ENCODE results near the gene SLC6A15. TPM values are rescaled to one million over a fixed set of nuclear protein-coding genes. Genes with fewer than 3 reads are reported as not detected.

SLC6A15 gene
- polyA plus RNA-seq, 1 of the 3 experiments (the other 2 are of a cell fraction): 0.76 TPM

DNA sequence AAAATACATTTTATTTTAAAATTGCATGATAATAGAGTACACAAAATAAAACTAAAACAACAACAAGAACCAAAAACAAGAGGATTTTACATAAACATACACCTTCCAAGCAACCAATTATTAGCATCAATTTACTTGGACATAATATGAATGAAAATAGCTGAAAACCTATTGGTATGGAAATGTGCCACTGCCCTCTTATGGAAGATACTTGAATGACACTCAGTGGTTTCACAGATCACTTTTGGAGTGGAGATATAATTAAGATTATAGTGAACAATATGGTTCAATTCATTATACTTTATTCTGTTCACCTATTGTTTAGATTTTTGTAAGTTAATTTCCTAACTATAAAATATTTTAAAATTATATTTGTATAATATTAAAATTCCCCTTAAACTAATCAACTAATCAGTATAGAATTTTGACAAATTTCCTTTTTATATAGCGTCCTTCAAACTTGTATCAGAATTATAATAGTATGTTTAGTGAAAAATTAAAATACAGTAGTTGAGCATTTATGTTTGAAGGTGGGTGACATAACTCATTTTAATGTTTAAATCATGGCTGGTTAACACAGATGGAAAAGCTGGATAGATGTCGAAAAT lies 70.1 kb downstream of the SLC6A15 start:
- H3K4me1 ChIP-seq (ENCODE audit: control insufficient read depth in 1 of 2, insufficient read depth in 2 of 2, low read depth in 1 of 2, low read length in 1 of 2): no peaks in the 10 kb centered on the region
- TF ChIP-seq TCF12 (IDR thresholded peaks at IDR 0.05) (no peak), RAD21 (IDR thresholded peaks at IDR 0.05; ENCODE audit: low read length) (peak; percentile 96), RXRA (IDR thresholded peaks at IDR 0.05; ENCODE audit: borderline replicate concordance, low read depth) (no peak), CHD2 (IDR thresholded peaks at IDR 0.05; ENCODE audit: low read length, partially characterized antibody) (no peak), SMC3 (IDR thresholded peaks at IDR 0.05; ENCODE audit: low read depth, low read length) (peak; percentile 76), NRF1 (IDR thresholded peaks at IDR 0.05; ENCODE audit: low read depth, low read length) (no peak)
- TF ChIP-seq, protein P1, sequence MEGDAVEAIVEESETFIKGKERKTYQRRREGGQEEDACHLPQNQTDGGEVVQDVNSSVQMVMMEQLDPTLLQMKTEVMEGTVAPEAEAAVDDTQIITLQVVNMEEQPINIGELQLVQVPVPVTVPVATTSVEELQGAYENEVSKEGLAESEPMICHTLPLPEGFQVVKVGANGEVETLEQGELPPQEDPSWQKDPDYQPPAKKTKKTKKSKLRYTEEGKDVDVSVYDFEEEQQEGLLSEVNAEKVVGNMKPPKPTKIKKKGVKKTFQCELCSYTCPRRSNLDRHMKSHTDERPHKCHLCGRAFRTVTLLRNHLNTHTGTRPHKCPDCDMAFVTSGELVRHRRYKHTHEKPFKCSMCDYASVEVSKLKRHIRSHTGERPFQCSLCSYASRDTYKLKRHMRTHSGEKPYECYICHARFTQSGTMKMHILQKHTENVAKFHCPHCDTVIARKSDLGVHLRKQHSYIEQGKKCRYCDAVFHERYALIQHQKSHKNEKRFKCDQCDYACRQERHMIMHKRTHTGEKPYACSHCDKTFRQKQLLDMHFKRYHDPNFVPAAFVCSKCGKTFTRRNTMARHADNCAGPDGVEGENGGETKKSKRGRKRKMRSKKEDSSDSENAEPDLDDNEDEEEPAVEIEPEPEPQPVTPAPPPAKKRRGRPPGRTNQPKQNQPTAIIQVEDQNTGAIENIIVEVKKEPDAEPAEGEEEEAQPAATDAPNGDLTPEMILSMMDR (IDR thresholded peaks at IDR 0.05): peak; percentile 91
- TF ChIP-seq, protein P2, sequence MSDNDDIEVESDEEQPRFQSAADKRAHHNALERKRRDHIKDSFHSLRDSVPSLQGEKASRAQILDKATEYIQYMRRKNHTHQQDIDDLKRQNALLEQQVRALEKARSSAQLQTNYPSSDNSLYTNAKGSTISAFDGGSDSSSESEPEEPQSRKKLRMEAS (IDR thresholded peaks at IDR 0.05; ENCODE audit: low read depth): no peak
- H3K9ac ChIP-seq: no peak overlapping the region
- no peak overlapping the region for H3K4me2 ChIP-seq
- peak; percentile 32 for DNase-seq
- H3K9me3 ChIP-seq: no peaks in the 10 kb centered on the region
- no peak overlapping the region for H3K27ac ChIP-seq (ENCODE audit: low read depth in 2 of 2, low read length in 1 of 2)
- CTCF ChIA-PET: interaction anchor here (0.6 to 2.0 kb wide), 14 partner anchors 10 to 1015 kb away, joined by 3 to 7 read pairs (median 4); no protein-coding TSS in a partner anchor
- no peak overlapping the region for H2AFZ ChIP-seq (ENCODE audit: low read depth)
- no peaks in the 10 kb centered on the region; the same call in 1 of the 2 replicates for H3K79me2 ChIP-seq (ENCODE audit: insufficient read depth)
- no peaks in the 10 kb centered on the region for H3K9me2 ChIP-seq
- H3K4me3 ChIP-seq (ENCODE audit: low read depth in 2 of 2, low read length in 1 of 2): no peak overlapping the region; a peak in 1 of 4 replicates
- no peaks in the 10 kb centered on the region for H3F3A ChIP-seq (replicated peaks; ENCODE audit: insufficient read depth)
- POLR2A ChIA-PET: no interaction called here
- no peaks in the 10 kb centered on the region for H3K27me3 ChIP-seq (ENCODE audit: insufficient read depth)
- H4K20me1 ChIP-seq (ENCODE audit: insufficient read depth): no peaks in the 10 kb centered on the region
- 96% methylated on average over 2 of the region's 2 CpGs for WGBS (ENCODE audit: low lambda C conversion rate)
- H3K36me3 ChIP-seq (replicated peaks in 1 of 2; ENCODE audit: control insufficient read depth in 1 of 2, insufficient read depth in 2 of 2, low read length in 1 of 2): no peaks in the 10 kb centered on the region

DNA sequence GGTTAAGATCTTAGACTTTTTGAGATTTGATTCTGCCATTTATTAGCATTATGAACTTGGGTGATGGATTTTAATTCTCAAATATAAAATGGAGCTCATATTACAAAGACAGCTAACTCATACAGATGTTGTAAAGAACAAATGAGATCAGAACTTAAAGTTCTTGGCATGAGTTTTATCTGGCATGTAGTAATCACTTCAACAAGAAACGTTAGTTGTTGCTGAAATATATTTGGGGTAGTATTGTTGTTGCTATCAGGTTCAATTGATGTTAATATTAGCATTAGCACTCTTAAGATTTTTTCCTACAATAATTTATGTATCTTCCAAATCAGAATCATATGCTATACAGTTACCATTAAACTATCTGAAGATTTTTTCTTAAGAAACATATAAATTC lies 71.0 kb downstream of the SLC6A15 start:
- CTCF ChIA-PET: interaction anchor here (1.0 to 2.0 kb wide), 6 partner anchors 9 to 1014 kb away, joined by 3 to 7 read pairs (median 6); no protein-coding TSS in a partner anchor
- H3K4me1 ChIP-seq (ENCODE audit: control insufficient read depth in 1 of 2, insufficient read depth in 2 of 2, low read depth in 1 of 2, low read length in 1 of 2): no peaks in the 10 kb centered on the region
- POLR2A ChIA-PET: no interaction called here

More for the DNA sequence above, 71.0 kb downstream of the SLC6A15 start:
- no peaks in the 10 kb centered on the region for H3F3A ChIP-seq (replicated peaks; ENCODE audit: insufficient read depth)
- no peaks in the 10 kb centered on the region for H3K27me3 ChIP-seq (ENCODE audit: insufficient read depth)
- H3K36me3 ChIP-seq (replicated peaks in 1 of 2; ENCODE audit: control insufficient read depth in 1 of 2, insufficient read depth in 2 of 2, low read length in 1 of 2): no peaks in the 10 kb centered on the region
- H4K20me1 ChIP-seq (ENCODE audit: insufficient read depth): no peaks in the 10 kb centered on the region
- TF ChIP-seq POLR2AphosphoS5 (IDR thresholded peaks at IDR 0.05; ENCODE audit: low read depth, low read length): no peak
- TF ChIP-seq YY1 (IDR thresholded peaks at IDR 0.05; ENCODE audit: low read depth): no peak
- no peak for TF ChIP-seq NRF1 (IDR thresholded peaks at IDR 0.05; ENCODE audit: low read depth, low read length)
- TF ChIP-seq FOXM1 (IDR thresholded peaks at IDR 0.05; ENCODE audit: low read depth): no peak
- no peak for TF ChIP-seq TAF1 (IDR thresholded peaks at IDR 0.05; ENCODE audit: borderline replicate concordance, low read depth, low read length)
- no peak for TF ChIP-seq SMC3 (IDR thresholded peaks at IDR 0.05; ENCODE audit: low read depth, low read length)
- no peak for TF ChIP-seq GABPA (IDR thresholded peaks at IDR 0.05; ENCODE audit: low read depth)
- TF ChIP-seq, protein P3, sequence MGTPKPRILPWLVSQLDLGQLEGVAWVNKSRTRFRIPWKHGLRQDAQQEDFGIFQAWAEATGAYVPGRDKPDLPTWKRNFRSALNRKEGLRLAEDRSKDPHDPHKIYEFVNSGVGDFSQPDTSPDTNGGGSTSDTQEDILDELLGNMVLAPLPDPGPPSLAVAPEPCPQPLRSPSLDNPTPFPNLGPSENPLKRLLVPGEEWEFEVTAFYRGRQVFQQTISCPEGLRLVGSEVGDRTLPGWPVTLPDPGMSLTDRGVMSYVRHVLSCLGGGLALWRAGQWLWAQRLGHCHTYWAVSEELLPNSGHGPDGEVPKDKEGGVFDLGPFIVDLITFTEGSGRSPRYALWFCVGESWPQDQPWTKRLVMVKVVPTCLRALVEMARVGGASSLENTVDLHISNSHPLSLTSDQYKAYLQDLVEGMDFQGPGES (IDR thresholded peaks at IDR 0.05; ENCODE audit: low read depth, low read length): no peak
- no peak for TF ChIP-seq EZH2phosphoT487 (IDR thresholded peaks at IDR 0.05; ENCODE audit: borderline replicate concordance, low read depth)
- TF ChIP-seq MEF2A (IDR thresholded peaks at IDR 0.05; ENCODE audit: borderline replicate concordance, low read depth): no peak
- no peak for TF ChIP-seq JUND (IDR thresholded peaks at IDR 0.05)
- TF ChIP-seq EP300 (IDR thresholded peaks at IDR 0.05; ENCODE audit: borderline replicate concordance in 1 of 2, low read depth in 1 of 2, low read length in 1 of 2): no peak
- no peak for TF ChIP-seq RAD21 (IDR thresholded peaks at IDR 0.05; ENCODE audit: low read length)
- TF ChIP-seq, protein P4, sequence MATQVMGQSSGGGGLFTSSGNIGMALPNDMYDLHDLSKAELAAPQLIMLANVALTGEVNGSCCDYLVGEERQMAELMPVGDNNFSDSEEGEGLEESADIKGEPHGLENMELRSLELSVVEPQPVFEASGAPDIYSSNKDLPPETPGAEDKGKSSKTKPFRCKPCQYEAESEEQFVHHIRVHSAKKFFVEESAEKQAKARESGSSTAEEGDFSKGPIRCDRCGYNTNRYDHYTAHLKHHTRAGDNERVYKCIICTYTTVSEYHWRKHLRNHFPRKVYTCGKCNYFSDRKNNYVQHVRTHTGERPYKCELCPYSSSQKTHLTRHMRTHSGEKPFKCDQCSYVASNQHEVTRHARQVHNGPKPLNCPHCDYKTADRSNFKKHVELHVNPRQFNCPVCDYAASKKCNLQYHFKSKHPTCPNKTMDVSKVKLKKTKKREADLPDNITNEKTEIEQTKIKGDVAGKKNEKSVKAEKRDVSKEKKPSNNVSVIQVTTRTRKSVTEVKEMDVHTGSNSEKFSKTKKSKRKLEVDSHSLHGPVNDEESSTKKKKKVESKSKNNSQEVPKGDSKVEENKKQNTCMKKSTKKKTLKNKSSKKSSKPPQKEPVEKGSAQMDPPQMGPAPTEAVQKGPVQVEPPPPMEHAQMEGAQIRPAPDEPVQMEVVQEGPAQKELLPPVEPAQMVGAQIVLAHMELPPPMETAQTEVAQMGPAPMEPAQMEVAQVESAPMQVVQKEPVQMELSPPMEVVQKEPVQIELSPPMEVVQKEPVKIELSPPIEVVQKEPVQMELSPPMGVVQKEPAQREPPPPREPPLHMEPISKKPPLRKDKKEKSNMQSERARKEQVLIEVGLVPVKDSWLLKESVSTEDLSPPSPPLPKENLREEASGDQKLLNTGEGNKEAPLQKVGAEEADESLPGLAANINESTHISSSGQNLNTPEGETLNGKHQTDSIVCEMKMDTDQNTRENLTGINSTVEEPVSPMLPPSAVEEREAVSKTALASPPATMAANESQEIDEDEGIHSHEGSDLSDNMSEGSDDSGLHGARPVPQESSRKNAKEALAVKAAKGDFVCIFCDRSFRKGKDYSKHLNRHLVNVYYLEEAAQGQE (IDR thresholded peaks at IDR 0.05; ENCODE audit: low read depth, low read length): no peak
- H3K9me3 ChIP-seq: no peaks in the 10 kb centered on the region
- H3K4me3 ChIP-seq (ENCODE audit: low read depth in 2 of 2, low read length in 1 of 2): no peak overlapping the region
- H3K9me2 ChIP-seq: no peaks in the 10 kb centered on the region
- no peak overlapping the region for H3K27ac ChIP-seq (ENCODE audit: low read depth in 2 of 2, low read length in 1 of 2)
- no peak for DNase-seq
- H3K4me2 ChIP-seq: no peak overlapping the region
- H2AFZ ChIP-seq (ENCODE audit: low read depth): no peak overlapping the region
- H3K9ac ChIP-seq: no peak overlapping the region
- no peaks in the 10 kb centered on the region; the same call in 1 of the 2 replicates for H3K79me2 ChIP-seq (ENCODE audit: insufficient read depth)
- WGBS (ENCODE audit: low lambda C conversion rate): 42% methylated on average over 1 of the region's 1 CpG
